HG02943 (cell line): ENCODE measurements around the gene DTNA.
"Not testable (repeated sequence)": the region's sequence is repeated elsewhere in the genome, so short reads cannot be mapped to it uniquely, and the experiment has no call there.

Experiments
- ATAC-seq: cut with Tn5 transposase; IDR thresholded peaks from one replicate; pipeline ENCODE4 v1.9.1; 2021; ENCODE audit warnings: mild to moderate bottlenecking, low read depth, moderate library complexity; ENCODE audit not compliant: unreplicated experiment

The DTNA gene

GRCh38 chr18:34709750-34710441 lies at the start of gene DTNA:
TSS of gene DTNA (plus strand) at chr18:34710298. CDS start at chr18:34755977, 45,679 bp downstream.
- ATAC-seq = no peak

- no peak for ATAC-seq
Measured at GRCh38 chr18:34660572-34660971, 49.5 kb upstream of the DTNA start.

GRCh38 chr18:34661464-34662087 lies 48.5 kb upstream of the DTNA start:
- peak; percentile 71 for ATAC-seq

- ATAC-seq = no peak
Measured at GRCh38 chr18:34676816-34677574, 33.1 kb upstream of the DTNA start.

GRCh38 chr18:34689750-34690149 lies 20.3 kb upstream of the DTNA start:
- not testable (repeated sequence) for ATAC-seq

- no peak for ATAC-seq
Measured at GRCh38 chr18:34691614-34692013, 18.5 kb upstream of the DTNA start.

- no peak for ATAC-seq
Measured at GRCh38 chr18:34694591-34695165, 15.4 kb upstream of the DTNA start.

- ATAC-seq = no peak
Measured at GRCh38 chr18:34695310-34695709, 14.8 kb upstream of the DTNA start.

- no peak for ATAC-seq
Measured at GRCh38 chr18:34696671-34697070, 13.4 kb upstream of the DTNA start.

GRCh38 chr18:34697233-34697632 lies 12.9 kb upstream of the DTNA start:
- no peak for ATAC-seq

- ATAC-seq = no peak
Measured at GRCh38 chr18:34697891-34698290, 12.2 kb upstream of the DTNA start.

GRCh38 chr18:34701911-34702310 lies 8.2 kb upstream of the DTNA start:
- no peak for ATAC-seq

GRCh38 chr18:34702814-34703213 lies 7.3 kb upstream of the DTNA start:
- ATAC-seq = no peak

GRCh38 chr18:34704074-34704473 lies 6.0 kb upstream of the DTNA start:
- no peak for ATAC-seq

- no peak for ATAC-seq
Measured at GRCh38 chr18:34704823-34705222, 5.3 kb upstream of the DTNA start.

GRCh38 chr18:34707670-34708069 lies 2.4 kb upstream of the DTNA start:
- ATAC-seq = no peak

GRCh38 chr18:34709104-34709503 lies 994 bp upstream of the DTNA start:
- no peak for ATAC-seq

GRCh38 chr18:34710458-34710914 lies 388 bp downstream of the DTNA start:
- no peak for ATAC-seq

GRCh38 chr18:34710934-34711333 lies 836 bp downstream of the DTNA start:
- no peak for ATAC-seq

- not testable (repeated sequence) for ATAC-seq
Measured at GRCh38 chr18:34716111-34716510, 6.0 kb downstream of the DTNA start.

GRCh38 chr18:34718610-34719009 lies 8.5 kb downstream of the DTNA start:
- ATAC-seq = no peak
